ENCODE results near the gene EDA2R.

EDA2R gene

DNA sequence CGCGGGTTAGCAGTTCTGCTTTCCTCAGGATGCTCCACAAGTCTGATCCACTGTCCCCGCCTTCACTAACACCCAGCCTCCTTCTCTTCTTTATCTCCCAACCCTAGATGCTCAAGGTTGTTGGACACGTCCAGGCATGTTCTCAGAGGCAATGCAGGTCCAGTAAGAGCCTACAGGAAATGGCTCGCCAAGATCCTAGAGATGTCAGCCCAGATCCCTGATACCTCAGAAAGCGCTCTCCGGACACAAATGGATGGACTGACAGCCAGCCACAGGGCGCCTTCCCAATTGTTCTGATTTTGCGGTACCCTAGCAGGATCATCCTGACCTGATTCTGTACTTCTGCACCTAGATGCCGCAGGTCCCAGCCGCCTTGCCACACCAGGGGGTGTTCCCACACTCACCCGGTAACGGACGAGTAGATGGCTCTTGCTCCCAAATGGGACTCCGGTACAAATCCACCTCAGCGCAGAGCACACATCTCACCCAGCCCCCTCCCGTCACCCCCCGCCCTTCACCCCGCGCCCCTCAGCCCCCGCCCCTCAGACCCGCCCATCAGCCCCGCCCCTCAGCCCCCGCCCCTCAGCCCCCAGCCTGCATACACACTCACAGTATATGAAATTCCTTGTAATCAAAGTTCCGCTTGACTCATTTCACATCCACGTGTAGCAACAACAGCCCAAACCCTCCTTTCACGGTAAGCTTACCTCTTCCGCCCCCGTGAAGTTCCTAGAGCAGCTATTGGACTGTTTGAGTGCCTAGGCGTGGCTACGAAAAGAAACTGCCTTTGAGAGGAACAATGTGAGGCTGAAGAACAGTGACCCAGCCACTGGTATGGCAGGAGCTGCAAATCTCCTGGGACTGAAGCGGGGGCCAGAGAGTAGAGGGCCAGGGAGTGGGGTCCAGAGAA is at the start of gene EDA2R:
Gene EDA2R, minus strand, starts transcription at position 488 of the 910 bp plus-strand sequence. CDS start 23,058 bp downstream, outside the sequence.
- Mint-ChIP-seq H3K27me3 (peaks cover 2% of the 10 kb centered on the region), H3K36me3 (ENCODE audit: low read depth) (no peaks in the 10 kb centered on the region), H3K4me3 (peak within 1 kb of the TSS; percentile 49), H3K27ac (peak within 1 kb of the TSS; percentile 8), H3K4me1 (peaks cover 7% of the 10 kb centered on the region), H3K9me3 (no peaks in the 10 kb centered on the region)
- peak; percentile 6 for DNase-seq
- peak; percentile 77 for ATAC-seq

GRCh38 chrX:66684196-66684595 is 45.3 kb upstream of the EDA2R start:
- Mint-ChIP-seq H3K4me1 (no peaks in the 10 kb centered on the region), H3K4me3 (no peak overlapping the region), H3K9me3 (no peaks in the 10 kb centered on the region), H3K27me3 (no peaks in the 10 kb centered on the region), H3K27ac (no peak overlapping the region), H3K36me3 (ENCODE audit: low read depth) (no peaks in the 10 kb centered on the region)
- ATAC-seq (no peak), DNase-seq (no peak)

- Mint-ChIP-seq H3K4me1 (no peaks in the 10 kb centered on the region), H3K9me3 (no peaks in the 10 kb centered on the region), H3K4me3 (no peak overlapping the region), H3K27ac (no peak overlapping the region), H3K27me3 (no peaks in the 10 kb centered on the region), H3K36me3 (ENCODE audit: low read depth) (no peaks in the 10 kb centered on the region)
- DNase-seq, result no peak
- no peak for ATAC-seq
Measured at GRCh38 chrX:66680451-66680850, 41.6 kb upstream of the EDA2R start.

GRCh38 chrX:66677430-66677829 is 38.6 kb upstream of the EDA2R start:
- Mint-ChIP-seq H3K27ac (no peak overlapping the region), H3K36me3 (ENCODE audit: low read depth) (no peaks in the 10 kb centered on the region), H3K9me3 (no peaks in the 10 kb centered on the region), H3K4me3 (no peak overlapping the region), H3K27me3 (no peaks in the 10 kb centered on the region), H3K4me1 (no peaks in the 10 kb centered on the region)
- DNase-seq (no peak), ATAC-seq (no peak)

- ATAC-seq (no peak), DNase-seq (no peak)
- Mint-ChIP-seq H3K9me3 (no peaks in the 10 kb centered on the region), H3K36me3 (ENCODE audit: low read depth) (no peaks in the 10 kb centered on the region), H3K27me3 (no peaks in the 10 kb centered on the region), H3K27ac (no peak overlapping the region), H3K4me3 (no peak overlapping the region), H3K4me1 (no peaks in the 10 kb centered on the region)
Measured at GRCh38 chrX:66676990-66677389, 38.1 kb upstream of the EDA2R start.

DNA sequence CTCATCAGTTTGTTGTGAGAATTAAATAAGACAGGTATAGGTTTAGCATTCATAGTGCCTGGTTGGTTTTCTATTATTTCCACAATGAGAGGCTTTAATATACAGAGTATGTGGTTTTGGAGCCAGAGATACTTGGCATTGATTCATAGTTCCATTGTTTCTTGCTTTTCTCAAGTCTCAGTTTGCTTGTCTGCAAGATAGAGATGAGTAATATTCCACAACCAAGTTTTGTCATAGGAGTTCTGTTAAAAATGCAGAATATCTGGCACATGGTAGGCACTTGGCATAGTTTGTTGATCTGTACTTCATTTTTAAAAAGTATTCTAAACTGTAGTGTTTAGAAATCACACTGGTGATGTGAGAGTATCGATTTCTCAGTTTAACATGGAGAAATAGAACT is 37.5 kb upstream of the EDA2R start:
- Mint-ChIP-seq H3K27ac (no peak overlapping the region), H3K36me3 (ENCODE audit: low read depth) (no peaks in the 10 kb centered on the region), H3K4me1 (no peaks in the 10 kb centered on the region), H3K27me3 (no peaks in the 10 kb centered on the region), H3K9me3 (no peaks in the 10 kb centered on the region), H3K4me3 (no peak overlapping the region)
- ATAC-seq, result no peak
- no peak for DNase-seq

DNA sequence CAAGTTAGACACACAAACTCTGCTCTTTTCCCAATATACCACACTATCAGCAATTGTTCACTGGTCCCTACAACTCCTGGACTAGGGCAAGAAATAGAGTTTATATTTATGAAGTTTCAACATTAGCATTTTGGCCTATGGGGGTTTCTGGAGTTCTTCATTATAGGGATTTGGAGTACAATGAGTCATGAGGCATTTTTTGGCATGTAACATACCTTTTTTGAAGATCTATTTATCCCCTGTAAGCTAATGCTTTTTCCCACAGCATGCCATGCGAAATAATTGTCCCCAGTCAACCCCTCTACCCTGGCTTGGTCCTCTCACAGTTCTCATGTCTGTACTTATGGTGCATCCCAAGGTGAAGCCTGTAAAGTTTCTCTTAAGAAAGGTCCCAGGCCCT is 36.7 kb upstream of the EDA2R start:
- Mint-ChIP-seq H3K36me3 (ENCODE audit: low read depth) (no peaks in the 10 kb centered on the region), H3K27ac (no peak overlapping the region), H3K4me3 (no peak overlapping the region), H3K4me1 (no peaks in the 10 kb centered on the region), H3K9me3 (no peaks in the 10 kb centered on the region), H3K27me3 (no peaks in the 10 kb centered on the region)
- ATAC-seq, result no peak
- DNase-seq, result no peak

GRCh38 chrX:66674506-66674905 is 35.6 kb upstream of the EDA2R start:
- Mint-ChIP-seq H3K4me3 (no peak overlapping the region), H3K4me1 (no peaks in the 10 kb centered on the region), H3K27me3 (no peaks in the 10 kb centered on the region), H3K36me3 (ENCODE audit: low read depth) (no peaks in the 10 kb centered on the region), H3K9me3 (no peaks in the 10 kb centered on the region), H3K27ac (no peak overlapping the region)
- DNase-seq (no peak), ATAC-seq (no peak)

DNA sequence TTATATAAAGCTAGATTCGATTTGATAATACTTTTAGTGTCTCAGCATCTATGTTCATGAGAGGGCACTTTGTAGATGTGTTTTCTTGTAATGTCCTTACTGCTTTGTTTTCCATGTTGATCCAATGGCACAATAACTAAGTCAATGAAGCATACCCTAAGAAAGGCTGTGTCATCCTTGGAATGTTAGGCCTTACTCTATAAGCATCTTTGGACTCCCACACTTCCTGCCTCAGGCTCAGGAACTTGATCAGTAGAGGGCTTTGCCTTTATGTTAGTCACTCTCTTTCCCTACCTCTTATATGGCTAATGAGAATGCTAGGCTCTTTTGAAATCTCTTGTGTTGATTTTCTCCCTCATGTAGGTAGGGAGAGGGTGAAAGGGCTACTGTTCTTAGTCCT is 33.2 kb upstream of the EDA2R start:
- Mint-ChIP-seq H3K4me1 (no peaks in the 10 kb centered on the region), H3K9me3 (no peaks in the 10 kb centered on the region), H3K4me3 (no peak overlapping the region), H3K27ac (no peak overlapping the region), H3K36me3 (ENCODE audit: low read depth) (no peaks in the 10 kb centered on the region), H3K27me3 (no peaks in the 10 kb centered on the region)
- no peak for ATAC-seq
- no peak for DNase-seq

DNA sequence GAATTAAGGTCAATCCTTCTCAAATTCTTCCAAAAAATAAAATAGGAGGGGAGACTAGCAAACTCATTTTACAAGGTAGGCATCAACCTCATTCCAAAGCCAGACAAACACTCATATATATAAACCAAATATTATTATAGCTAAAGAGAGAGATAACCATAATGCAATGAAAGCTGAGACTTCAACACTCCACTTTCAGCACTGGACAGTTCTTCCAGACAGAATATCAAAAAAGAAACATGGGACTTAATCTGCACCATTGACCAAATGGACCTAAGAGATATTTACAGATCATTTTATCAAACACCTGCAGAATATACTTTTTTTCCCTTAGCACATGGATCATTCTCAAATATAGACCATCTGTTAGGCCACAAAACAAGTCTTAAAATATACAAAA is 15.5 kb upstream of the EDA2R start:
- no peak overlapping the region for H3K27ac Mint-ChIP-seq
- no peaks in the 10 kb centered on the region for H3K36me3 Mint-ChIP-seq (ENCODE audit: low read depth)
- no peaks in the 10 kb centered on the region for H3K9me3 Mint-ChIP-seq
- H3K4me1 Mint-ChIP-seq, result no peaks in the 10 kb centered on the region
- no peak for ATAC-seq
- H3K4me3 Mint-ChIP-seq, result no peak overlapping the region
- no peak for DNase-seq
- no peaks in the 10 kb centered on the region for H3K27me3 Mint-ChIP-seq

DNA sequence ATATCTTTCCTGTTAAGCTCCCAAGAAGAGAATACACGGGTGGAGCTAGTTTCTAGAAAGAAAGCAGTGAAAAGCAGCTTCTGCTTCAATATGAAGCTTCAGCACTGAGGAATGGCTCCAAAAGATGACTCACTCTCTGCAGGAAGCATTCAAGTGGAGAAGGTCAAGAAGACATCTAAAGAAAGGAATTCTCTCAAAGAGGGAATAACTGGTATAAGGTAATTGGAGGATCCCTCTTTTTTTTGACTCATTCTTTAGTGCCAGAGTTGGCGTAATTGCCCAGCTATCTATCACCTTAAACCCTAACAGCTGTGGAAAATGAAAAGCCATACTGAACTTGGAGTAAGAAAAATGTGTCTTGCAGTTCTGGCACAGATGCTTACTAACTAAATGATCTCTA is 3.5 kb downstream of the EDA2R start:
- H3K36me3 Mint-ChIP-seq (ENCODE audit: low read depth), result no peaks in the 10 kb centered on the region
- DNase-seq (no peak), ATAC-seq (no peak)
- H3K4me3 Mint-ChIP-seq, result no peak overlapping the region
- H3K9me3 Mint-ChIP-seq, result no peaks in the 10 kb centered on the region
- peaks cover 2% of the 10 kb centered on the region for H3K27me3 Mint-ChIP-seq
- peaks cover 7% of the 10 kb centered on the region for H3K4me1 Mint-ChIP-seq
- H3K27ac Mint-ChIP-seq, result no peak overlapping the region

DNA sequence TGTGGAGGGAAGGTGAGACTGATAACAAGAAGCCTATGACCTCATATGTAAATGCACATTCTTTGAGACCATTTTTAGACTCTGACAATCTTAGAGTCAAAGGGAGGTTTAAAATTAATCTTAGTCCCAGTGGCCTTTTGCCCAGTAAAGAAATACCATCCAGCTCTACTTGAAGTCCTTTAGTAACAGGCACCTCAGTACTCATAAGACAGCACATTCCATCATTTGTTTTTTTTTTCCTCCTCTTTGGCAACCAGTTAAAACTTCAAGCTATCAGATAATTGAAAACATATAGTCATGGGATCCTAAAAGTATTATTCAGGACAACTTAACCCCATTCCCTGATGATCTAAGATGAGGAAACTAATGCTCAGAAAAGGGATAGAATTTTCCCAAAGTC is 4.6 kb downstream of the EDA2R start:
- H3K36me3 Mint-ChIP-seq (ENCODE audit: low read depth), result no peaks in the 10 kb centered on the region
- H3K27ac Mint-ChIP-seq, result no peak overlapping the region
- no peak for ATAC-seq
- no peaks in the 10 kb centered on the region for H3K9me3 Mint-ChIP-seq
- H3K27me3 Mint-ChIP-seq, result peaks cover 2% of the 10 kb centered on the region
- DNase-seq, result no peak
- H3K4me3 Mint-ChIP-seq, result no peak overlapping the region
- H3K4me1 Mint-ChIP-seq, result peaks cover 3% of the 10 kb centered on the region

- no peak for ATAC-seq
- Mint-ChIP-seq H3K4me1 (peaks cover 1% of the 10 kb centered on the region), H3K27ac (no peak overlapping the region), H3K36me3 (ENCODE audit: low read depth) (no peaks in the 10 kb centered on the region), H3K9me3 (peaks cover under 1% of the 10 kb centered on the region), H3K4me3 (no peak overlapping the region), H3K27me3 (peaks cover under 1% of the 10 kb centered on the region)
- DNase-seq, result no peak
Measured at GRCh38 chrX:66633541-66633940, 5.3 kb downstream of the EDA2R start.

DNA sequence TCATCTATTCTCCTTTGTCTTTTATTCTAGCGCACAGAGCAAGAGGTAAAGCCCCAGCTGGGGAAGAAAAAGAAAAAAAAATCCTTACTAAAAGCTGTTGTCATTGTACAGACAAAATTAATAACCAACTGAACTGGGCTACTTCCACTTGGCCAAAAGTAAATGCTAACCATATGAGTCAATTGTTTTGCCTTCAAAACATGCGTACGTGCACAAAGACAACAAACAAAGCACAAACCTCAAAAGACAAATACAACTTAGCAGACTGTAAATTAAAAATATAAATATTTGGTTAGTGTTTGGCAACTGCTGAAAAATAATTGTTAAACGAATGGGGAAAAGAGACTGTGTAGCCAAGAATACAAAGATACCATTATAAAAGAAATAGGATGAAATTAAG is 5.9 kb downstream of the EDA2R start:
- Mint-ChIP-seq H3K9me3 (peaks cover 3% of the 10 kb centered on the region), H3K27me3 (no peaks in the 10 kb centered on the region), H3K4me1 (no peaks in the 10 kb centered on the region), H3K36me3 (ENCODE audit: low read depth) (no peaks in the 10 kb centered on the region), H3K27ac (no peak overlapping the region), H3K4me3 (no peak overlapping the region)
- DNase-seq (no peak), ATAC-seq (no peak)

GRCh38 chrX:66632473-66632872 is 6.4 kb downstream of the EDA2R start:
- Mint-ChIP-seq H3K4me1 (no peaks in the 10 kb centered on the region), H3K9me3 (peaks cover 3% of the 10 kb centered on the region), H3K4me3 (no peak overlapping the region), H3K27ac (no peak overlapping the region), H3K27me3 (no peaks in the 10 kb centered on the region), H3K36me3 (ENCODE audit: low read depth) (no peaks in the 10 kb centered on the region)
- ATAC-seq (no peak), DNase-seq (no peak)
